Activated naive CD8-positive, alpha-beta T cell treated with anti-CD3 and anti-CD28 coated beads, Interleukin-2, amount 50 U/mL, for 16 hours (primary cell): ENCODE results near the gene IL1RAPL2.
"Not testable (repeated sequence)": the region's sequence is repeated elsewhere in the genome, so short reads cannot be mapped to it uniquely, and the experiment has no call there.

ENCODE experiments used
- DNase-seq: peaks from one replicate; pipeline ENCODE4 v3.0.0-alpha.2; 2020; ENCODE audit warnings: low read depth, low spot score

The IL1RAPL2 gene

DNA sequence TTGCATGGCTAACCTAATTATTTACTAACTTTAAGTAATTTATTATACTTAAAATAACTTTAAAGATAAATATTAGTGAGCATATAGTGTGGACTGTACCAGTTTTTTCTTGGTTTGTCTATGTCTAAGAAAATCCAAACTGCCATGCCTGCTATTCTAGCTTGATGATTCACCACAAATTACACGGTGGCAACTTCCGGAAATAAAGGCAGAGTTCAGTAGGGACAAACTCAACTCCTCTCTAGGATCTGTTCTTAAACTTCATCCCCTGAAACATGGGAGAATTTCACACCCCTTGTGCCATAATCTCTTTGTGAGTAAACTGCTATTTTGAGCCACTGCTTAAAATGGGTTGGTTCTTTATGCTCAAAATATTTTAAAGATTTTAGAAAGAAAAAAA lies 1042.7 kb downstream of the IL1RAPL2 start:
- no peak for DNase-seq

GRCh38 chrX:105609530-105609929 lies 1043.5 kb downstream of the IL1RAPL2 start:
- no peak for DNase-seq

DNA sequence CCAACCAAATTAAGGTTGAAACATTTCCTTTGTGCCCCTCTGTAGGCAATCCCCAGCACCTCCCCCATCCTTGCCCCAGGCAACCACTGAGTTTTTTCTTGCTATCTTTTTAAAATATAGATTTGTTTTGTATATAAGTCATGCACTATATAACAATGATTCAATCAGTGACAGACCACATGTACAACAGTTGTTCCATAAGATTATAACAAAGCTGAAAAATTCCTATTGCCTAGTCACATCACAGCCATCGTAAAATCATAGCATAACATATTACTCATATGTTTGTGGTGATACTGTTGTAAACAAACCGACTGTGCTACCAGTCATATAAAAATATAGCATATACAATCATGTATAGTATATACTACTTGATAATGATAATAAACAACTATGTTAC lies 1044.4 kb downstream of the IL1RAPL2 start:
- no peak for DNase-seq

GRCh38 chrX:105618393-105619101 lies 1052.5 kb downstream of the IL1RAPL2 start:
- no peak for DNase-seq

DNA sequence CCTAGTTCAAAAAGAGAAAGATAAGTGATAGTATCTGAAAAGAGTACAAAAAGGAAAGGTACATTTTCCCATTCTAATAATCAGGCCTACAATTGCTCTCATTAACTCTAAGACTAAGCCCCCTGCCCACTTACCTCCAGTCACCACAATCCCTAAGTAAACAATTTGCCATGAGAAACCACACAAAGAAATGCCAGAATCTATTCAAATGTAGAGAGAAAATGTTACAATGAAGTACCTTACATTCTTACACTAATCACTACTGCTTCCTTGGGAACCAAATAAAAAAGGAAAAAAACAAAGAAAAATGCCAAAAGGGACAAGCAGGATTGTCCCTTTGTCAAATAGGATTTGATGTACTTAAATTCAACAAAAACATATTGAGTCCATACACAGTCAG lies 1068.2 kb downstream of the IL1RAPL2 start:
- DNase-seq: no peak

DNA sequence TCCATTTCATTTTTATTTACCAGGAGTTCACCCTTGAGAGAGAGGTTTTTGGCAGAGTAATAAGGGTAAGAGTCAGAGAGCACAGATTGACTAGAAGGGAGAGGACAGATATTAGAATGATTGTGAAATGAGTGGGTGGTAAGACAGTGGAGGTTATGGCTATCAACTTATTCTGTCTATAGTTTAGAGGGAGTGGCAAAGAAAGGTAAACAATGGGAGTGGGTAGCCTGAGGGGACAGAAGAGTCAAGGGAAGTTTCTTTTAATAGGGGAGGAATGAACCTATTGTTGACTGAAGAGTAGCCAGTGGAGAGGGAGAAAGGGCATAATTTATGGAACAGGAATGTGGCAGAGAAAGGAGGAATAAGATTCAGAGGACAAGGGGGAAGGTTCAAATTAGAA lies 1069.8 kb downstream of the IL1RAPL2 start:
- no peak for DNase-seq

GRCh38 chrX:105636667-105637066 lies 1070.7 kb downstream of the IL1RAPL2 start:
- DNase-seq: no peak

- no peak for DNase-seq
These were observed 1079.8 kb downstream of the IL1RAPL2 start for GRCh38 chrX:105645667-105646357.

GRCh38 chrX:105646592-105647372 lies 1080.8 kb downstream of the IL1RAPL2 start:
- no peak for DNase-seq

DNA sequence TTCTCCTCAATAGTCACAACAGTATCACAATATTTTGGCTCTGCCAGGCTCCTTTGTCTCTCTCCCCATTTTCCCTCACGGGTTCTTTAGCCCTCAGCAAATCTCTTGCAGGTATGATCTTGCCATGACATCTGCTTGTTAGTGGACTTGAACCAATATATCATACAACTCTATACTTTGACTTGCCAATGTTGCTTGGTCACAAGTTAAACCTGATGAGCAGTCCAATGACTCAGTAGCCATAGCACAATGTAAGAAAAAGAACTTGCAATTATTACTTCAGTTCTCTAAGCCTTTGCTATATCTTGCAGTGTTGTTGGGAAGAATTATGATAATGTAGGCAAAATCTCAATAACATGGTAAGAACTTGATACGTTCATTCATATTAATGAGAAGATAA lies 1081.8 kb downstream of the IL1RAPL2 start:
- no peak for DNase-seq

DNA sequence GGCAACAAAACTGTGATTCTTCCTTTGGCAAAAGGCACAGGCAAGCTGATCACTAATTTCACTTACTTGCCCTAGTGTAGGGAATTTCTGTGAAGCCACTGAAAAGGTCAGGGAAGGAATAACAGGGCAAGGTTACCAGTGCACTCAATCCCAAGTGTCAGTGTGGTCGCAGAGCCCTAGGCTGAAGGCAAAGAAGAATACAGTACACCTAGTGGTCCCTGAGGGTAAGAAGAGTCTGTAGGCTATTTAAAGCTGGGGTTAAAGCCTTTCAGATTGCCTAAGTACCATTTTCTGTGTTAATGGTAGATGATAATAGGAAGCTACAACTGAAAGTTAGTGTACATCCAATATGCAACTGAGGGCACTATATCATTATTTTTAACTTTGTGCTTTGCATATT lies 1082.7 kb downstream of the IL1RAPL2 start:
- no peak for DNase-seq

DNA sequence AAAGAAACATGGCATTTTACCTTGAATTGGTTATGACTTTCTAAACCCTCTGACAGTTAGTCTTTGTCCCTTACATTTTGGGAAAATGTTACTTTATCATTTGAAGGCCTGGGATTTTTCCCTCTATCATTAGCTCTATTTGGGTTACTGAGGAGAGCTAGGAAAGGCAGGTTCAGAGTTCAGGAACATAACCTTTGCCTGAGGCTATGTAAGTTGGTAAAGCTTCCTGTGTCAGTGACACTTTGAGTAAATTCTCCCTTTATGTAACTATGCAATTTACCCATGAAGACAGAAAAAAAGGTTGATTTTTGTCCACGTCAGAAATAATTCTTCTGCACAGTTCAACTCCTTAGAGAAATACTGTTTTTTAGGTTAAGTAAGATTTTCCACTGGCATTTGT lies 1084.6 kb downstream of the IL1RAPL2 start:
- DNase-seq: no peak

GRCh38 chrX:105650986-105651385 lies 1085.0 kb downstream of the IL1RAPL2 start:
- DNase-seq: no peak

DNA sequence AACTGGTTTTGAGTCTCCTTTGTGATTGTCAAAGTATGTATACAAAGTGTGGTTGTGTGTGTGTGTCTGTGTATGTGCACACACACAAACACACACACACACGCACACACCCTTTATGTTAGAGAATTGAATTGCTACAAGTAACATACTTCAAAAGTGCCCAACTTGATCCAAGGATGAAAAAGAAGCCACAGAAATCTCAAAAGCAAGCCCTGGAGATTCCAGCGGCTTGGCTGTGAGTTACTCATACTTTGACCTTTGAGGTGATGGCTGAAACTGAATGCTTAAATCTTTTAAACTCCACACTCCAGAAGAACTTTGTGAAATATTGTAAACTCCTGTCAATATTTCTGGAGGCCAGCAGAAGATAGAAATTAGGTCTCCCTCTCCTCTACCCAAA lies 1087.9 kb downstream of the IL1RAPL2 start:
- DNase-seq: no peak

- DNase-seq: no peak
These were observed 1092.1 kb downstream of the IL1RAPL2 start for GRCh38 chrX:105658136-105658535.

DNA sequence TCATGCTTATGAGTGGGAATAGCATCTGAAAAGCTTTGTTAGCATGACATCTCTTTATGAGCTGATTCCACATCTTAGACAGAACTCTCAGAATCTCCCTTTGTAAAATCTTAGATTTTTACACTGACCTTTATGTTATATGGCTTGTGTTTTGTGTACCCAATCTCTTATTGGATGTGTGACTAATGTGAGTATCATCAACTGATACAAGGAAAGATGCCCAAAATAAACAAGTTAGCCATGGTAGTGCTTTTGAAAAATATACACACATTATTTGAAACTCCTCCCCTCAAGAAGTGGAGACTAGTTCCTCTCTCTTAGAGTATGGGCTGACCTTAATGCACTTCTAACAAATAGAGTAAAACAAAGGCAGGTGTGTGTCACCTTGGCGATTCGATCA lies 1096.2 kb downstream of the IL1RAPL2 start:
- no peak for DNase-seq

DNA sequence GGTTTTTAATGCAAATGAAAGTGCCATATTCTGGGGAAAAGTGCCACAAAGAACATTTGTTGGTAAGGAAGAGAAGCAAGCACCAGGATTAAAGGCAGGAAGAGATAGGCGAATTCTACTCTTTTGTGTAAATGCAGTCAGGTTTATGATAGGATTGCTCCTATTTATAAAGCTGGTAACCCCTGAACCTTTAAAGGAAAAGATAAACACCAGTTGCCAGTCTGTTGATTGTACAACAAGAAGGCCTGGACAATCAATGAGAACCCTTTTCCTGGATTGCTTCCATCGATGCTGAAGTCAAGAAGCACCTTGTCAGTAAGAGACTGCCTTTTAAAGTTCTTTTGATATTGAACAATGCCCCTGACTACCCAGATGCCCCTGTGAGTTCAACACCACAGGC lies 1098.2 kb downstream of the IL1RAPL2 start:
- DNase-seq: no peak

DNA sequence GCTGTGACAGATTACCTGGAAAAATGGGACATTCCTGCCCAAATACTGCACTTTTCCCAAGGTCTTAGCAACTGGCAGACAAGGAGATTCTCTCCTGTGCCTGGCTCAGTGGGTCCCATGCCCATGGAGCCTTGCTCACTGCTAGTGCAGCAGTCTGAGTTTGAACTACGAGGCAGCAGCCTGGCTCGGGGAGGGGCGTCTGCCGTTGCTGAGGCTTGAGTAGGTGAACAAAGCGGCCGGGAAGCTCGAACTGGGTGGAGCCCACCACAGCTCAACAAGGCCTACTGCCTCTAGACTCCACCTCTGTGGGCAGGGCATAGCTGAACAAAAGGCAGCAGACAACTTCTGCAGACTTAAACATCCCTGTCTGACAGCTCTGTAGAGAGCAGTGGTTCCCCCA lies 1118.3 kb downstream of the IL1RAPL2 start:
- DNase-seq: not testable (repeated sequence)

- no peak for DNase-seq
These were observed 1128.8 kb downstream of the IL1RAPL2 start for GRCh38 chrX:105694839-105695238.

GRCh38 chrX:105695451-105695850 lies 1129.5 kb downstream of the IL1RAPL2 start:
- DNase-seq: no peak

- DNase-seq: no peak
These were observed 1130.9 kb downstream of the IL1RAPL2 start for GRCh38 chrX:105696870-105697269.

- DNase-seq: no peak
These were observed 1132.2 kb downstream of the IL1RAPL2 start for GRCh38 chrX:105697984-105698781.
